Measurements from ENCODE around the gene POFUT2. TPM values are rescaled to one million over a fixed set of nuclear protein-coding genes. Genes with fewer than 3 reads are reported as not detected.

Gene POFUT2
- polyA plus RNA-seq, 4 donors, result 30.5 to 40.7 (median 37.6) TPM

DNA sequence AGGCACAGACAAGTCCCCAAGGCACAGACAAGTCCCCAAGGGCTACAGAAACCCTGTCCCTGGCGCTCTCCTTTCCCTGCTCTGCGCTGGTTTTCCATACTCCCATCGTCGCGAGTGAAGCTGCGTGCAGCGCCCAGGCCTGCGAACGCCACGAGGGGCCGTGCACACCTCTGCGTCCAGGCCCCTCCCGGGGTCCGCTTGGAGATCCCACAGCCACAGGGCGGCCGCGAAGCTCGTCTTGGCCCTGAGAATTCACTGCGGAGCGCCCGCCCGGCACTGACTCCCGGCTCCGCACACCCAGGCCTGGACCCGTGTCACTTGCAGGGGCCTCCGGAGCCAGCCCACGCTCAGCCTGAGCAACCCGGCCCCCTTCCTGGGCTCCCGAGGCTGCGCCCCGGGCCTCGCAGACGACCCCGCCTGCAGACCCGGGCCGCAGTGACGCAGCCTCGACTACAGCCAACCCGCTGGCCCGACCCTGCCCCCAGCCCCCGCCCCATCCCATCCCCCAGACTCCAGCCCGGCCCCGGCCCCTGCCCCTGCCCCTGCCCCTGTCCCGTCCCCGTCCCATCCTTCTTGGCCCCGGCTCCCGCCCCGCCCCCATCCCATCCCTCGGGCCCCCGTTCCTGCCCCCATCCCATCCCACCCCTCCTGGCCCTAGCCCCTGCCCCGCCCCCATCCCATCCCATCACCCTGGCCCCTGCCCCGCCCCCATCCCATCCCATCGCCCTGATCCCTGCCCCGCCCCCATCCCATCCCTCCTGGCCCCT, 841 bp downstream of the POFUT2 start:
- no peak for DNase-seq (ENCODE audit: low read depth in 4 of 4, low spot score in 2 of 4)

DNA sequence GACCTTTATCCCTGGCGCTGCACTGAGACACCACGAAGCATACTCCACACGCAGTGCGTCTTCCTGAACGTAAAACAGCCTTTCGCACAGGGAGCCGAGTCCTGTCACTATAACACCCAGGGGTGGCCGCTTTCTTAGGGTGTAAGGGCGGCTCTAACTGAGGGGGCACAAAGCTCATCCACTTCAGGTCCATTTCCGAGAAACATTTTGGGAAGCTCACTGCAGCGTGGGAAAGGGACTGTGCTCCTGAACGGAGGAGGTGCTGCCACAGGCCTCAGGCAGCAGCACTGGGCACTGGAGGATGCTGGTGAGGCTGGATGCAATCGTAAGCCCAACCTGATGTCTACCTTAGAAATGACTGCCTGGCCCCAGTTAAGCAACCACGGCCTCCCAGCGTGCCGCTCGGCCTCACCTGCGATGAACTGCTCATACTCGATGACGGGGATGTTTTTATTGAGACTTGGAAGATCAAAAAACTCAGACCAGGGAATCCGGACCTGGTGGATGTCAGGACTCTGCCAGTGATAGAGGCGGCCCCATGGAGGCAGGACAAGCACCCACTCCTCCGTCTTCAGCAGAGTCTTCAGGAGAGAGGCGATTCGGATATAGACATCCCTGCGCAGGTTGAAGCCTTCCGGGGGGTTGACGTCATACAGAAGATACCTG, 2.3 kb downstream of the POFUT2 start:
- DNase-seq (ENCODE audit: low read depth in 4 of 4, low spot score in 2 of 4), result no peak

DNA sequence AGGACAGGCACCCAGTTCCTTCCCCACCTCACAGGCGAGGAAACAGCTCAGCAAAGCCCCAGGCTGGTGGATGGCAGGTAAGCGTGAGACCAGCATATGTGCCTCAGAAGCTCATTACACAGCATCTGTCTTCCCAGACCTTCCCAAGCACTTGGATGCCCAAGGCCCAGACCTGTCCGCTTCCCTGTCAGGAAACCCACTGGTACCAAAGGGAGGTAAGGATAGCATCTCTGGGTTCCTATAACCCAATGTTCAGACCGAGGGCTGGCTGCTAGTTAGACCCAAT, 3.3 kb downstream of the POFUT2 start:
- no peak for DNase-seq (ENCODE audit: low read depth in 4 of 4, low spot score in 2 of 4)

DNA sequence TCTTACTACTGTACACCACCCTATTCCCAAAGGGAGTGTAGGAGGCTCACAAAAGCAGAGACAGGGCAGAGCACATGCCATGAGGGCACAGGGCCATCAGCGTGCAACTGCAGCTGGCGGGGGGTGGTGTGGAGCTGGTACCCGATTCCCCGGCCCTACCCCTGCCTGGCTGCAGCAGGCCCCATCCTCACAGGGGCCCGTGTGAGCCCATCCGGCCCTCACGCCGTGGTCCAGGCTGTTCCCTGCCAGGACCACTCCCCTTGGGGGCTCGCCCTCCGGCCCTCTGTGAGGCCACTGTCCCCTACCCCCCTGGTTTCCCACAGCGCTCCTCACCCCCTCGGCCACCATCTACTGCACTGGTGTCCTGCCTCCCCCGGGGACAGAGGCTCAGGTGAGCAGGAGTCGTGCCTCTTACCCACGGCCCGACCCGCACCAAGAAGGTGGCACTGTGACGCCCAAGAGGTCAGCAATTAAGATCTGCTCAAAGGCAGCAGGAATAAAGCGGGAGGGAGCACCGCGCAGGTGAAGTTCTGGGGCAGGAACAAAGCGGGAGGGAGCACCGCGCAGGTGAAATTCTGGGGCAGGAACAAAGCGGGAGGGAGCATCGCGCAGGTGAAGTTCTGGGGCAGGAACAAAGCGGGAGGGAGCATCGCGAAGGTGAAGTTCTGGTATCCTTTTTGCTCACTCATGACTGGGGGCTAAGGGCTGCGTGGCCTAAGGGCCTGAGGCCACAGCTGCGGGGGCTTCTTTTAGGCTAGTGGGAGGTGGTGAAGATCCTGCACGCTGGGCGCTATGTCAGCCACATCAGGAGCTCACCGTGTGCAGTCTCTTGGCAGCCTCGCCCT, 3.9 kb downstream of the POFUT2 start:
- DNase-seq (ENCODE audit: low read depth in 4 of 4, low spot score in 2 of 4), result no peak

DNA sequence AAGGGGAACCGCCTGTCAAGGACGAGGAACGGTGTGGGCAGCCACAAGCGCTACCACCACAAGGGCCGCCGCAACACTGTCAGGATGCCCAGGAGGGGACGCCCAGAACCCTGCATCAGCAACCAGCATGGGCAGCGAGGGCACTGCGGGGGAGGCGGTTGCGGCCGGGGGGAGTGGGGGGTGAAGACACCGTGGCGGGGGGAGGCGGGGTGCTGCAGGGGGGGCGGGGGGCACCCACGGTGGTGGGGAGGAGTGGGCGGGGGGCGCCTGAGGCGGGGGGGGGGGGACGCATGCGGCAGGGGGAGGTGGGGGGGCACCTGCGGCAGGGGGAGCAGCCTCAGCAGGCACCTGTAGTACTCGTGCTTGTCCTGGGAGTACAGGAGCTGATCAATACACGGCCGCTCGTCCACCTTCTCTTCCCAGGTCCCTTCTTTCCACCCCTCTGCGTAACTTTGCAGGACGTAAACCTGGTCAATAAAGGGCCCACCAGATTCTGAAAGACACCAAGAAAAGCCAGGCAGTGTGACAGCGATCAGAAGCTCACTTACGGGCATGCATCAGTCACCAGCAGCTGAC, 4.6 kb downstream of the POFUT2 start:
- DNase-seq (ENCODE audit: low read depth in 4 of 4, low spot score in 2 of 4), result no peak

DNA sequence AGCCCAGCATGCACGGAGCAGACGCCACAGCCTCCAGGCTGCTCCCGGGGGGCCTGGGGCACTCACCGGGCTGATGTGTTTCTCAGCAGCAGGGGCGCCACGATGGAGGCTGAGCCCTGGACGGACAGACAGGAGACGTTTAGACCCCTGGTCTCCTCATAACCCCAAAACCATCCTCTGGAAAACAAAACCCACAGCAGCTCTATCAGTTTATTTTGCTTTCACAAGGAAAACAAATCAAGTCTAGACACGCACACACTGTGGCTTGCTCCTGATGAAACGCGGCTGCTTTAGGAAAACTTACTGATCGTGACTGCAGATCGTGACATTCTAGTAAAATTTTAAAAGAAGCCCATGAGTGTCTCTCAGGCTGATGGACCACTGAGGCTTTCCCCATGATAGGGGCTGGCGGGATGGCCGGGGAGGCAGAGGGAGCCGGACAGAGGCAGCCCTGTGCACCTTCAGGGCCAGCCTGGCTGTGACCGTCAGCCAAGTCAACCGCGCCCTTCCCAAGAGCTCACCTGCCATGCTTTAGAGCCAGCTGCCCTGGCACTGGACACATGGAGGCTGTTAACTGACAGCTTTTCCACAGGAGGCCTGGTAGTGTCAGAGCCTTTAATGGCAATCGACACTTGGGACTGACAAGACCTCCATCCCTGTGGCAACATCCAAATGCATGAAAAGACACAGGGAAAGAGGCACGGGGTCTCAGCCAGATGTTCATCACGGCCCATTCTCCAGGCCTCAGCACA, 5.2 kb downstream of the POFUT2 start:
- no peak for DNase-seq (ENCODE audit: low read depth in 4 of 4, low spot score in 2 of 4)

DNA sequence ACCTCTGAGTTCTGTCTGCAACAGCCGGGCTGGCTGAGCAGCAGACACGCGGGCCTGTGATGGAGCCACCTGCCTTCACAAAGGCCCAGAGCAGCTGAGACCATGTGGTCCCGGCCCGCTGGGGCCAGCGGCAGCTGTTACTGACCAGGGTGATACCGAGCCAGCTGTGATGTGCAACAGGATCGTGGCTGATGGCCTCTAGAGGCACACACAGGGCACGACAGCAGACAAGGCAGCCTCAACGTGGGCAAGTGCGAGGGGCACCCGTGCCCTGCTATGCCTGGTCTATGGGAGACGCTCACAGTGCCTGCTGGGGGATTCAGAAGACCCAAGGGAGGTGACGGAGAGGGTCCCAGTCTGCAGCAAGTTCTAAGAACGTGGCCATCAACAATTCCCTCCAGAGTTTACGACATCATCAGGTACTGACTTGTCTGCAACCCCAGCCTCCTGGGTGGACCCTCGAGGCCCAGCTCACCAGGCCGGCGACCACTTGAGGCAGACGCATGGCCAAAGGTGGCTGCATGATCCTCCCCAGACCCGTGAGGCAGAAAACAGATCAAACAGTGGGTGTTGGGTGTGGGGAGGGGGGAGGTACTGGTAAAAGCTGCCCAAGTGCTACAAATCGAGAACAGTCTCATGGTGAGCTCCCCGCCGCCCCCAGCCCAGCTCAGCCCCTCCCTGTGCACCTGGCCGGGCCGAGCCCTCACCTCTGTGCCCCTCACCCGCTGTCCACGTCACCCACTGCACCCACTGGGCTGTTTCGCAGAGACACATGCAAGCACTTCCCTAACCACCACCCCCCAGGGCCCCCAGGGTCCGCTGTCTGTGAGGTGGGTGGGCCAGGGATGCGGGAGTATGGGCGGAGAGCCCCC, 6.0 kb downstream of the POFUT2 start:
- no peak for DNase-seq (ENCODE audit: low read depth in 4 of 4, low spot score in 2 of 4)

DNA sequence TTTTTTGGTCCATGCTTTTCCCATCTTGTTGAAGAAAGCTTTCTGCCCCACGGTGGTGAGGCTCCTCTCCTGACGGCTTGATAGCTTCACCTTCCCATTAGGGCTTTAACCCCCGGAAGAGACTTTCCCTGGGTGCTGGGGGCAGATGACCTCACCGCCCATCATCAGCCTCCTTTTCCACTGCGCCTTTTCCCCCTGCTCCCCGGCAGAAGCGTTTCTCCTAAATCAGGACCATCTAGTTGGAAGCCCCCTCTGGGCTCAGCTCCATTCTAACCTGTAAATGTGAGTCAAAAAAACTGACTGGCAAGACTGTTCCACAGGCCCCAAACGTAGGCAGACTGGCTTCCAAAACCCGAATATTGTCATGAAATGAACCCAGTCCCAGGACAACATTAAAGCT, 6.7 kb downstream of the POFUT2 start:
- DNase-seq (ENCODE audit: low read depth in 4 of 4, low spot score in 2 of 4), result no peak

DNA sequence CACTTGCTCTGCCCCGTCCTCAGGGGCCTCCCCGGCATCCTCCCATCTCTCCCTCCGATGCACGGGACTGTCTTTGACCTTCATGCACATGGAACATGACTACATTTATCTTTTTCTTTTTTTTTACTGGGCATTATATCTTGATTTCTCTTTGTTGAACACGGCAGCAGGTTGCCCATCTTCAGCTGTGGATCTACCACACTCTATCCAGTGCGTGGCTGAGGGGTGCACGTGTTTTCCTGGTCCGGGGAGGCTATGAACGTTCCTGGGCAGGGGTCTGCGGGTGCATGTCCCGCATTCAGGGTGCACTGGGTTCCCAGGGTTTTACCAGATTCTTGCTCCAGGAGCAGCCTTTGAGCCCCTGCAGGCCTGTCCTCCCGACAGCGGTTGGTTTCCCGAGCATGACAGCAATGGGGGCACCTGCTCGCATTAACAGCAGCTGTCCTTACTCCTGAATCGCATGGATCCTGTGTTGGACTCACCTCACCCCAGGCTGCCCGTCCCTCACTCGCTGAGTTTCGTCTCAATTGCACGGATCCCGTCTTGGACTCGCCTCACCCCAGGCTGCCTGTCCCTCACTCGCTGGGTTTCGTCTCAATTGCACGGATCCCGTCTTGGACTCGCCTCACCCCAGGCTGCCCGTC, 7.4 kb downstream of the POFUT2 start:
- no peak for DNase-seq (ENCODE audit: low read depth in 4 of 4, low spot score in 2 of 4)

DNA sequence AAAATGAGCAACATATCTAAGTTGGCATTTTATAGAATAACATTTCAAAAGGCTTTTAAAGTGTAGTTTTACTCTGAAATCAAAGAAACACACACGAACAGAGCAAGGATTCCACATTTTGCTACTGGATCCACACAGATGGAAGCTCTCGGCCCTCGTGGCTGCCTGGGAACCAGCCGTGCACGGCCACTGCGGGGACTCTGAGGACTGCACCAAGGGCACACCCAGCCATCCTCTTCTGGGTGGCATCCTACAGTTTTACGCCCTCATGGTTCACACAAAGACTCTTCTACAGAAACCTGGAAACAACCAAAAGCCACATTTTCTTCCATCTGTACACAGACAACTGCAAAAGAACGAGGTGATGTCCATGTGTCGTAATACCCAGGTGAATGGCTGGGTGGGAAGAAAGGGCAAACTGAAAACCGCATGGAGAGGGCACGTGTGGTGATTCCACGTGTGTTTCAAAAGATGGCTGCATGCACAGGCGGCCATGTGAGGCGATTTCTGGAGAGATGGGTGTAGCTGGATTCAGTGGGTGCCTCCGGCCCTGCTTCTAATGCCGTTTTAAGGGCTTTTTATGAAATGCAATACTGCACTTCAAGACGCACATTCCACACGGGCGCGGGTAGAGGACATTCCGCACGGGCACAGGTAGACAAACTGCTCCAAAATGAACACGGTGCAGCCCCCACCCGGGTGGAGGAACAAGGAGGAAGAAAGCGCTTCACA, 8.1 kb downstream of the POFUT2 start:
- DNase-seq (ENCODE audit: low read depth in 4 of 4, low spot score in 2 of 4), result no peak

DNA sequence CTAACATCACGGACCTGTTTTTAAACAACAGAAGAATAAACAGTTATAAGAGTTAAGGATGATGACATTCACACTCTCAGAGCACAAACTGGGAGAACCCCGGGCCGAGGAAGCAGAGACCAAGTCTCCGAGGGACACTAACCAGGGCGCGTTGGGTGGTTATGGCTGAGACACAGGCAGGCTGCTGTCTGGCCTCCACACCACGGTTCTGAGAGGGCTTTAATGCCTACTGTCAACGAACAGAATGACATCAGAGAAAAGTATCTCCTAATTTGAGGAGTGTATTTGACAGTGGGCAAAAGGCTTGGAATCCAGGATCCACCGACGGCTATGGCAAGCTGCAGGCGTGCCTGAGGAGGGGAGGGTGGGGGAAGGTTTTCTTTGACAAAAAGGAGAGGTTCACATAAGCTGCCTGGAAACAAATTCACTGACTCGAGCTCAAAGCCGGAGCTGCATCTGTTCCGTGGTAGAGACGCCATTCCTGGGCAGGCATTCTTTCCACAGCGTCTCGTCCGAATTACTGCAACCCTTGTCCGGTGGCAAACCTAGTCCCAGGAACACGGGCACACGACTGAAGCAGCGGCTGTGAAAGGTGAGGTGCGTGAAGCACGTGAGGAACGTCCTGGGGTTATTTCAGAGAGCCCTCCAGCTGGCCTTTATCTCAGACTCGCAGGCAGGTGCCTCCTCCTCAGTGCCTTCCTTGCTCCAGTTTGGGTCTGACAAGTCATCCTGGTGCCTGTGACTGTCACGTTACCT, 9.4 kb downstream of the POFUT2 start:
- no peak for DNase-seq (ENCODE audit: low read depth in 4 of 4, low spot score in 2 of 4)

DNA sequence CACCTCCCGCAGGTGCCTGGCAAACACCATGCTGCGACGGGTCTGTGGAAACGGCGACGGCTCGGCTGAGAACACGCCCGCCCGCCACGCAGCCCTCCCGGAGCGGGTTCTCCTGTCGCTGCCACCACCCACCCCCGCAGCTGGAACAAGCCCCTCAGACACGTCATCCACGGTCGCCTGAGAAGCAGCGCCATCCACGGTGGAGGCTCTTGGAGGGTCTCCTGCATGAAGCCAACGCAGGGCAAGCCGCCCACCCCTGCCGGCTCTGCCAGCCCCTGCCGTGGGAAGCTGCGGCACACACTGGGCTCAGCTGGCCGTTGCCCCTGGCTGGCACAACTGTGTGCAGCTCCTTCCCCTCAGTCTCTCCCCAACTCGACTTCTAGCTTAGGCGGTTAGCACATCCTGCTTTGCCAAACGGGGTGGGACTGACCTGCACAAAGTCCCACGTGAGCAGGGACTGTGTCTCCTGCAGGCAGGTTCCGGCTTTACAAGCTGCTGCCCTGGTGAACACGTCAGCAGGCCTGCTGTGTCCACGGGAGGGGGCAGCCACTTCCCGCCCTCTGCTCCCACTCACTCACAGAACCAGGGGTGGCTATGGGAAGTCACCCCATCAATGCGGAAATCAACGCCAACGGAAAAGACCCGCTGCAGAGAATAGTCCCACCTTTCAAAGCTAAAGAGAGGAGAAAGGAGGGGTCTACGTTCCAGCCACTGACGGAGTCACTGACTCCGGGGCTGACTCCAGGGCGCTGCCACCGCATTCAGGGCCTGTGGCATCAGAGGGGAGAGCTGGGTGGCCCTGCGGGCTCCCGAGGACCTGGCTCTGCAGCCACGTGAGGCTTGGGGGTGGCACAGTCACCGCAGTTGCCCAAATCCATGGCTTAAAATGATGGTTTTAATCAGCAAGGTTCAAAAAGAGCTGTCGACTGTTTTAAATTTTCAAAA, 10.3 kb downstream of the POFUT2 start:
- DNase-seq (ENCODE audit: low read depth in 4 of 4, low spot score in 2 of 4), result no peak

DNA sequence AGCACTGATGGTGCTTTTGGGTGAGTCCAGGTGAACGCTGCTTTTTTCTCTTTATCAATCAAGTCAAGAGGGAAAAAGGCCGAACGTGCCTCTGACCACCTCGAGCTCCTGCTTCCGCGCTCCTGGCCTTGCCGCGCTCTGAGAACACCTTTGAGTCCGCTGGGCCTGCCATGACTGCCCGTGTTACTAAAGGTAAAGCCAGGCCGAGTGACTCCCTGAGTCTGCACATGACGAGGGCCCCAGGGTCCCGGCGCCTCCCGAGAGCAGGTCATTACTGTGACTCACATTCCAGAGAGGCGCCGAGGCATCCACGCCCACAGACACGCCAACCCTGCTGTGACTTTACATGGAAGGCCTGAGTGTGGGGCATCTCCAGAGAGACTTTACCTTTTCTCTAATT, 11.1 kb downstream of the POFUT2 start:
- no peak for DNase-seq (ENCODE audit: low read depth in 4 of 4, low spot score in 2 of 4)

DNA sequence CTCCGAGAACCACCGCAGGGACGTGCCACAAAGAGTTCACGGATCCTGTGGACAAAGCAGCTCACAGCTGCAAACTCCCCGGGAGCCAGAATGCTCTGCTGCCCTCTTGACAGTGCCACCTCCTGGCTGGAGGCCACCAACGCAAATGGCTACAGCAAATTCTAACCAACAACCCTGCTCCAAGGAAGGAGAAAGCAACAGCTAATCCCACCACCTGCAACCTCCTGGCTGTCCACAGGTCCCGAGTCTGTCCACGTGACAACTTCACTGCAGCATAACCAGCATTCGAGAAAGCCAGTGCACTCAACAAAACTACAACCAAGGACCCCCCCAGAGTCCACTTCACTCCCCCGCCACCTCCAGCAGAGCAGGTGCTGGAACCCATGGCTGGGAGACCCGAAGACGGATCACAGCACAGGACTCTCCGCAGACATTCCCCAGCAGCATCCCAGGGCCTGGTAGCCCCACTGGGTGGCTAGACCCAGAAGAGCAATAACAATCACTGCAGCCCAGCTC, 17.3 kb downstream of the POFUT2 start:
- DNase-seq (ENCODE audit: low read depth in 4 of 4, low spot score in 2 of 4), result no peak

DNA sequence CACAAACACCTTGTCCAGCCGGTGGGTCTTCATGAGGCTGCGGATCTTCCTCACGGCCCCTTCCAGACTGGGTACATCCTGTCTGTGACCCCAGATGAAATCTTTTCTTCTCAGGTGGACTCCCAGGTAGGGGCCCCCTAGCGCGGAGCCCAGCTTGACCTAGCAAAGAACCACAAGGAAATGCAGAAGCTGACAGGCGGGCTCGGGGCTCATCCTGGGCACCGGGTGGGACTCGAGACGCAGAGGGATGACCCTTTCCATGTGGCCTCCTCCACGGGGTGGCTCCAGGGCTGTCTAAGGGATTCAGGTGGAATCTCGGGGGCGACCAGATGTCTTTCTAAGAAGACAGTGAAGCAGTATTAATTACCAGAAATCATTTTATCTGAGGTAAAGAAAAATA, 17.8 kb downstream of the POFUT2 start:
- no peak for DNase-seq (ENCODE audit: low read depth in 4 of 4, low spot score in 2 of 4)

DNA sequence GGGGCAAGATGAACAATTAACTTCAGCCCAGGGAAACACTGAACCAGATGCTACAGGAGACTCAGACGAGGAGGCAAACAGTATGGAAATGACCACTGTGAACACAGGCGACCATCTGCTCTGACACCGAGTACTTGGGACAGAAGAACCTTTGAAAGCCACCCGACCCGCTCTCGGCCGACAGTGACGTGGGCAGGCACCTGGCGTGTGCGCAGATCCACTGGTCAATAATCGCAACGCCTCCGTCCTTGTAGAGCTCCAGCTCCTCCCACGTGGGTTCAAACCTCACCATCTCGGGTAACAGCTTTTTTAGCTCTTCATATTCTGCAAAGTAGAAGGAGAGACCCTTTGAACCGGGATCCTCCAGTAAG, 20.3 kb downstream of the POFUT2 start:
- DNase-seq (ENCODE audit: low read depth in 4 of 4, low spot score in 2 of 4), result no peak

Data from left renal cortex interstitium (tissue), 4 donors.